Middle frontal gyrus (tissue), 1 donor: ENCODE results near the gene AFAP1L2.

ENCODE experiments used
- DNase-seq: peaks from one replicate; pipeline ENCODE4 v3.0.0-alpha.2; 2015; ENCODE audit warnings: low spot score; ENCODE audit errors: extremely low spot score

The AFAP1L2 gene

DNA sequence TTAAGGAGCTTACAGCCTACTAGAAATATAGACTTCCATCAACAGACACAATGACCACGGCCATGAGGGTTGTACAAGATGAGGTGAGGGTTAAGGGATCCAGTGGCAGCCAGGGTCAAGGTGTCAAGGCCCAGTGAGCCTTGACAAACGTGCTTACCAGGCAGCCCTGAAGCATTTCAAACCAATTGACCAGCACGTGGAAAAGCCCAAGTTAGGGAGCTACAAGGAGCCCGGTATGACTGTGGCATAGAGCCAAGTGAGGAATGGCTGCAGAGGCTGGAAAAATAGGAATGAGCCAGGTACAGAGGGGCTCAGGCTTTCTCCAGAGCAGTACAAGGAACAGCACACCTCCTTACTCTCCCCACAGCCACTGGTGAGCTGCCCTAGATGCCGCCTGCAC is 12.7 kb downstream of the AFAP1L2 start:
- DNase-seq = no peak

DNA sequence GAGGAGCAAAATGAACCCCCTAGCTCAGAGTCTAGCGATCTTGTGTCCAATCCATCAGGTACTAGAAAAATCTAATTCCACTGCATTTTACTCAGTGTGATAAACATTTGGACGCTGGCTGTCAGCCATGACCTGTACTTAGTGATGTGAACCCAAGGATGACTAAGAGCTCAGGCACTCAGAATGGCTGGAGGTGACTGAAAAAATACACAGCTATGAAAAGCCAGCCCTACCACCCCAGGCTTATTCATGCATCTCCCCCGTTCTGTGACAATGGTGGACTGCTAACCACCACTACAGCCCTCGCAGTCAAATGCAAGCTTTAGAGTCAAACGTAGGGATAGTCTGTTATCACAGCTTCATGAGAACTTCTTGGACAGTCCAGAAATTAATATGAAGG is 14.9 kb downstream of the AFAP1L2 start:
- DNase-seq = no peak

- DNase-seq = no peak
Observed at GRCh38 chr10:114388275-114388674, 16.0 kb downstream of the AFAP1L2 start.

DNA sequence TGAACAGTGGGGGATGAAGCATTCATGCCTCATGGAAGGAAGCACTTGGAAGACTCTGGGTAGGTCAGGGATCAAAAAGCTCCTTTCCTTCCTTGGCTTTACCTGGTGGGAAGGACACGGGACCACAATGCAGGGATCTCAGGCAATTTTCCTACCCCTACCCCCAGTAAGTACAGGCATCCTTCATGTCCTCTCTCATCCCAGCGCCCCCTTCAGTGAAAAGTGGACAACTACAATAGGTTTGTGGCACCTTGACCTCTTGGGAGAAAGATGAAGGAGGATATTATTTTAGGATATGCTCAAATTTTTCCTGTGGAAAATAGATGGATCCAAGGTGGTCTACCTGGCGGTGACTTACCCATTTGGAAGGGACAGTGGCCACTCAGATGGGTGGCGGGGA is 16.5 kb downstream of the AFAP1L2 start:
- DNase-seq = no peak

GRCh38 chr10:114386452-114386851 is 17.9 kb downstream of the AFAP1L2 start:
- no peak for DNase-seq

DNA sequence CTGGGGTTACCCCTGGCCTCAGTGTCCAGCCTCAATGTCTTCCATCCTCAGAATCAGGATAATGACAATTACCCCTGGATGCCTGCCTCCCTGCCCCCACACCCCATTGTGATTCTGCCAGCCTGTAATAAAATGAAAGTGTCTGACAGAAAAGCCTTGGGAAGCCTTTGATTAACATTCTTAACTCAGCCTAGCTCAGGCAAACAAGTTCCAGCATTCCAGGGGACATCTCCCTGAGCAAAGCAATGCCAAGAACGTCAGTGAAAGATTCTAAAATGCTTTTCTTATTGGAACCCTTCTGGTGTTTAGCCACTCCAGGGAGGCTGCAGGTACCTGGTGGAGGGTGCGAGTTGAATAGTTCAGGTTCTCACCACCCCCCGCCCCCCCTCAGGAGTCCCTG is 18.7 kb downstream of the AFAP1L2 start:
- no peak for DNase-seq

- no peak for DNase-seq
Observed at GRCh38 chr10:114384601-114385000, 19.7 kb downstream of the AFAP1L2 start.

DNA sequence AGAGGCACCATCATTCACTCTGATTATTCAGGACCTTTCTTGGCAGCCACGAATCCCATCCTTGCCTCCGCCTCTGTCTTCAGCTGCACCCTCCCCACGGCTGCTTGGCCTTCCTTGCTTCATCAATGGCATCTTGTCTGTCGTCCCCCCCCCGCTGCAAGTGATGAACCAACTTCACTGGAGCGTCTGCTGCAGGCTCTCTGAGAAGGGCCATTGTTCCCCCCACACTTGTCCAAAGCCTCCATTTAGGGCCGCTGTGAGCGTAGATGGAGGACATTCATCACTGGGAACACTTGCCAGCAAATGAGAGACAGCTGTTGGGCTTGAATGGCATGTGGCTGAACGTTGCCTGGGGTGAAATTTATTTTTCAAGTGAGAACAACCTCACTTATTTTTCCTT is 20.1 kb downstream of the AFAP1L2 start:
- no peak for DNase-seq

- DNase-seq = no peak
Observed at GRCh38 chr10:114380797-114381196, 23.5 kb downstream of the AFAP1L2 start.

DNA sequence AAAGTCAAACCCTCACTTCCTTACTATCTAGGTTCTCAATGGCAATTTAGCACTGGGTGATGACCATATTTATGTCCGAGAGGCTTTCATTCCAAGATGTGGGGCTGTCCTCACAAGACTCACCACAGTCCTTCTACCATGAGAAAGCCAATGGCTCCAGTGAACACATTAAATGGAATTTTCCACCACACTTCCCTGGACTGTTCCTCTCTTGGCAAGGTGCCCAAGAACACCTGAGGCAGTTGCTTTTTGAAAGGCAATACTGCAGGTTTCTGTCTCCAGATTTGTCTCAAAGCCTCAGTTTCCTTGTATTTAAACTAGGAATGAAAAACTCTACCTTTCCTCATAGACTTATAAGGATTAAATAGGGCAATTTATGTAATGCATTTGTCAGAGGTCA is 24.2 kb downstream of the AFAP1L2 start:
- no peak for DNase-seq

DNA sequence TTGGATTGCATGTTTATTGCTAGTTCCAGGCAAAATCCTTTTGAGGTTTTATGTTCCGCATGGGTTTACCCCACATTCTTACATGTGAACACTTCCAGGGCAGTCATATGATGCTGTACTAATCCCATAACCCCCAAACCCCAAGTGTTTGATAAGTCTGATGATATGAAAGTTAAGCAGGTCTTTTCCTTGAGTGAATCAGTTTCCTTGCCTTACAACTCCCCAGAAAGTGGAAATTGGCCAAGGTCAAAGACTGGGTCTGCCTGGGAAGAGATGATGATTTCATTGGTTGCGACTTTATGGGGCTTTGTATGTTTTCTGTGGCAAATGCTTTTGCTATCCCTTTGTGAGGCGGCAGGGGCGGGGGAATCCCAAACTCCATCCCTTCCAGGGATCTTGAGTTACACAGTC is 24.7 kb downstream of the AFAP1L2 start:
- DNase-seq = no peak

DNA sequence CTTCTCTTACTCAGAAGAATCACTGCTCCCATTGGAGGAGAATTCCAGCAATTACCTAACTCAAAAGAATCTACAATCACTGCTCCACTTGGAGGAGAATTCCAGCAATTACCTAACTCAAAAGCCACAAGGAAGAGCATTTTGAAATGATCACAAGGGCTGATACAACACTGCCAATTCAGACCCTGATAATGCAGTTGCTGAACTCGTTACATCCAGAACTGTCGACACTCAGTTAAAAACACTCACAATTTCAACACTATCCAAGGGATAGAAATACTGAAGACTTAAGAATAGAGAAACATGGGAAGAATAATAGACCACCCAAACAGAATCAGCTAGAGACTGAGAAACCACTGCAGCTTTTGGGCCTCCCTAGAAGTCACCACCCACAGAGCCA is 27.8 kb downstream of the AFAP1L2 start:
- DNase-seq = no peak

GRCh38 chr10:114375047-114375446 is 29.3 kb downstream of the AFAP1L2 start:
- no peak for DNase-seq

GRCh38 chr10:114374053-114374791 is 30.1 kb downstream of the AFAP1L2 start:
- no peak for DNase-seq

DNA sequence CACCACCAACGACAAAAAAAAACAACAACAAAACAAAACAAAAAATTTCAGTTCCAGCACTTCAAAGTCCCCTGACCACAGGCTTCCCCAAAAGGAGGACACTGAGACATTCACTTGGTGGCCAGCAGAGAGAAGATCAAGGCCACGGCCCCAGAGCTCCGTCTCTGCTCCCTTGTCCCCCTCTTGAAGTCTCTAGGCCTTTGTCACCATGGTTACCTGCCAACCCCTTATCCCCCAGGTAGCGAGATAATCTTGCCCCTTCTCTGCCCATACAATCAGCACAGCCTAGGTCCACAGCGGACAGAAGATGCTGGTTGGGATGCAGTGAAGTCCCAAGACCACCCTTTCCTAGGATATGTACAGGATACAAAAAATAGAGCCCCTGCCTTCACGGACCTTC is 30.7 kb downstream of the AFAP1L2 start:
- no peak for DNase-seq

DNA sequence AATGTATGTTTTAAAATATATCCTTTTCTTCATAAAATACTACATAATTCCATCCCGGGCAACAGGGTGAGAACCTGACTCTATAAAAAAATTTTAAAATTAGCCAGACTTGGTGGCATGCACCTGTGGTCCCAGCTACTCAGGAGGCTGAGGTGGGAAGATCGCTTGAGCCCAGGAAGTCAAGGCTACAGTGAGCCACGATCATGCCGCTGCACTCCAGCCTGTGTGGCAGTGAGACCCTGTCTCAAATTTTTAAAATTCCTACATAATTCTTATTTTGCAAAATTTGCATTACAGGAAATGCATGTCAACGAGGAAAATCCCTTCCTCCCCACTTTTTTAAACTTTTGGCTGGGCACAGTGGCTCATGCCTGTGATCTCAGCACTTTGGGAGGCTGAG is 31.3 kb downstream of the AFAP1L2 start:
- no peak for DNase-seq

GRCh38 chr10:114372179-114372578 is 32.1 kb downstream of the AFAP1L2 start:
- no peak for DNase-seq

DNA sequence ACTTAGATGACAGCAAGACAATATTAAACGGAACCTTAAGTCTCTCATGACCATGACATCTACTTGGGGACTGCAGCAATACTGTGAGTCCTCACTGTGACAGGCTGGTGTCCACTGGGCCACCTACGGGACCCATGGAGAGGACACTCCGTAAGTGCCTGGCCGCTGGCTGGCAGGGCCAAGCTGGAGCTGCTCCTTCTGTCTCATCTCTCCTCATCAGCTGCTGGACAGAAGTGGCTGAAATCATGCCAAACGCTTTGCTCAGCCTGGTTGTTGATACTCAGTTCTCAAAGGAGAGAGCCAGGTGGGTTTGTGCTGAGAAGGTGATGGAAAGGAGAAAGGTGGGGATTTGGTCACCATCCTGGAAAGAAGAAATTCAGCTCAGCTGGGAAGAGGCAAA is 33.3 kb downstream of the AFAP1L2 start:
- DNase-seq = no peak

GRCh38 chr10:114370199-114370598 is 34.1 kb downstream of the AFAP1L2 start:
- no peak for DNase-seq

DNA sequence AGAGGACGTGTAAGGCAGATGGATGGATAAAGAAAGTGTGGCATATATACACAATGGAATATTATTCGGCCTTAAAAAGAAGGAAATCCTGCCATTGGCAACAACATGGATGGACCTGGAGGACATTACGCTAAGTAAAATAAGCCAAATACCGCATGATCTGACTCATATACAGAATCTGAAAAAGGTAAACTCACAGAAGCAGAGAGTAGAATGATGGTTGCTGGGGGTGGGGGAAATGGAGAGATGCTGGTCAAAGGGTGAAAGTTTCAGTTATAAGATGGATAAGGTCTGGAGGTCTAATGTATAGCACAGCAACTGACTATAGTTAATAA is 36.3 kb downstream of the AFAP1L2 start:
- DNase-seq = no peak

DNA sequence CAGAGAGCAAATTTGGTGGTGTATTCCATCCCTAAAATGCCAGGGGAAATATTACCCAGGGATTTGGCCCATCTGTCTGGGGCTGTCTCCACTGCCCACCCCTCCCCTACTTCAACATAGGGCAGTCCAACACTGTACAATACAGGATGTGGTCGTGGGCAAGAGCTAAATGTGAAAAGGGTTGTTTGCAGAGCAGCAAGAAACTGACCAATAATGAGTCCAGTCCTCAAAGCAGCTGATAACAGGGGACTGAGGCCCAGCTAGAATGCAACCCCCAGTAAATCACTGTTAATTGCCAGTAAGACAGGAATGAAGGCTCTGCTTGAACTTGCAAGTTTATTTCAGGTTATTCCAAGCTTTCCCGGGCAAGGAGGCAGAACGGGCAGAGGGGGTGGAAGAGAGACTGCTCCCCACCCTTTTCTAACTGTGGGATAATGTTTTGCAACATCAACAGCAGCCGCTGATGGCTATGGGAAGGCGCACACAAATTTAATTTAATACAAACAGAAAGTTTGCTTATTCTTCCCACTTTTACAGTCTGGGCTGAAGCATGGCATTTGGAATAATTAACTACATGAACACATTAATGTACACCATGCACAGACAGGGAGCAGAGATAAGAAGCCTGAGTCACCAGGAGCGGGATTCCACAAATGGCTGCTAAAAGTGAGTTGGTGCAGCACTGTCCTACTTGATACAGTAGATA is 36.8 kb downstream of the AFAP1L2 start:
- no peak for DNase-seq

DNA sequence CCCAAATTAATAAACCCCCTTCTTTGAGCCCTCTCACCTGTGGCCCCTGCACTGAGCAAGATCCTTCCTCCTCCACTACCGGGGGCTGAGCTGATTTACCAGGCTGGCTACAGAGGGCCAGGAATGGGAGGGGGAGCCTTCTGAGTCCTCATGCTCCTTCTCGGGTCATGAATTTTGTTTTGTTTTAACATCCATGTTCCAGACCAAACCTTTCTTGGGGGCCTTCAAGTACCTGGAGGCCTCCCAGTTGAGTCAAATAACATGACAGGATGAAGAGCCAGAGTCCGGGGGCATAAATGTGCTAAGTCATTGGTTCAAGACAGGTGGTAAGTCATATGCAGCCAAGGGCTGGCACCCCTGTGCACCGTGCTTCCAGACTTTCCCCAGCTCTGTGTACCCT is 39.6 kb downstream of the AFAP1L2 start:
- DNase-seq = no peak

GRCh38 chr10:114363745-114364454 is 40.4 kb downstream of the AFAP1L2 start:
- no peak for DNase-seq
